ENCODE data around the gene SH3BGR. TPM values are rescaled to one million over a fixed set of nuclear protein-coding genes. Genes with fewer than 3 reads are reported as not detected.

Gene SH3BGR
- total and polyA plus RNA-seq, 2 of the 8 experiments (the other 6 are each of a cell fraction or from before 2014, with no cell fraction given) = 2.1 to 5.9 TPM

- TF ChIP-seq NRF1 (IDR thresholded peaks at IDR 0.05; ENCODE audit: low read depth, low read length) = peak; percentile 83
- no peak for TF ChIP-seq GTF2F1 (IDR thresholded peaks at IDR 0.05; ENCODE audit: borderline replicate concordance, low read depth, low read length)
- TF ChIP-seq E2F6 (IDR thresholded peaks at IDR 0.05) = peak; percentile 77
- TF ChIP-seq RBBP5 (IDR thresholded peaks at IDR 0.05; ENCODE audit: borderline replicate concordance, low read depth, low read length) = peak; percentile 78
- no peak; the same call in 1 of the 2 replicates for TF ChIP-seq CHD2 (IDR thresholded peaks at IDR 0.05; ENCODE audit: low read length)
- TF ChIP-seq KDM1A (IDR thresholded peaks at IDR 0.05; ENCODE audit: borderline replicate concordance, low read length) = peak; percentile 51; the same call in 1 of the 2 replicates
- TF ChIP-seq PHF8 (conservative IDR thresholded peaks at IDR 0.05; ENCODE audit: low read depth, low read length) = peak; percentile 43
- TF ChIP-seq SIN3A (conservative IDR thresholded peaks at IDR 0.05 in 1 of 2, IDR thresholded peaks at IDR 0.05 in 1 of 2; ENCODE audit: low read depth in 1 of 2, low read length in 2 of 2) = peak; percentile 80 to 87; a peak in 2 of 4 replicates
- TF ChIP-seq EGR1 (IDR thresholded peaks at IDR 0.05; ENCODE audit: borderline replicate concordance, low read depth, low read length) = peak; percentile 90
Observed at GRCh38 chr21:39445321-39446269, 6.2 kb upstream of the SH3BGR start, which contains the start of gene LCA5L (continued).
